Cardiac fibroblast (primary cell): ENCODE data around the gene PALLD.
A peak's percentile ranks its signal among the peaks of the same experiment; 100 is the strongest.
"Not testable (repeated sequence)": the region's sequence is repeated elsewhere in the genome, so short reads cannot be mapped to it uniquely, and the experiment has no call there.

Source experiments
- DNase-seq, 2 donors: peaks; one replicate each; pipeline versions ENCODE4 v3.0.0 to v3.0.0-alpha.2; 2010; ENCODE audit warnings: low read depth in 2 of 2
- H3K4me3 ChIP-seq, 2 donors: replicated peaks in 1 of 2; 1 replicate in 1 of 2; 2 replicates in 1 of 2; pipeline ENCODE4 v1.5.1; 2011; ENCODE audit warnings: low read depth in 2 of 2, low read length in 2 of 2, mild to moderate bottlenecking in 2 of 2, moderate library complexity in 1 of 2
- TF ChIP-seq, protein P1 (sequence below): IDR thresholded peaks from one replicate; pipeline ENCODE4 v1.5.1; 2011; ENCODE audit warnings: low read depth, mild to moderate bottlenecking, low read length, inconsistent platforms

Gene PALLD

DNA sequence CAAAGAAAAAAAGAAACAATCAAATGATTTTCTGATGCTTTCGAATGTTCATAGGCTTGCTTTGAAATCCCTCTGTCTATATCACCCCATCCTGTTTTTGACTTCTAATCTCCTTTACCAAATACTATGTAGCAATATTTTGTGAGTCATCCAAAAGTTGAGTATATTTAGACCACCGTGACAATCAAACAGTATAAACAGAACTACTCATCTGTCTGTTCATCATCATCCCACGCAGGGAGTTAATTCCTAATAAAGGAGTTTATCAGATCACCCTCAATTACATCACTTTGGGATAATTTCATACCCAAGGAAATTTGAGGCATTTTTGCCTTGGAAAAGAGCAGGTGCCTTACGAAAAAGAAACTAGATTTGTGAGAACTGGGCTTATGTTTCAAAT, 300.3 kb downstream of the PALLD start:
- DNase-seq = peak; percentile 77 to 88
- TF ChIP-seq, protein P1, sequence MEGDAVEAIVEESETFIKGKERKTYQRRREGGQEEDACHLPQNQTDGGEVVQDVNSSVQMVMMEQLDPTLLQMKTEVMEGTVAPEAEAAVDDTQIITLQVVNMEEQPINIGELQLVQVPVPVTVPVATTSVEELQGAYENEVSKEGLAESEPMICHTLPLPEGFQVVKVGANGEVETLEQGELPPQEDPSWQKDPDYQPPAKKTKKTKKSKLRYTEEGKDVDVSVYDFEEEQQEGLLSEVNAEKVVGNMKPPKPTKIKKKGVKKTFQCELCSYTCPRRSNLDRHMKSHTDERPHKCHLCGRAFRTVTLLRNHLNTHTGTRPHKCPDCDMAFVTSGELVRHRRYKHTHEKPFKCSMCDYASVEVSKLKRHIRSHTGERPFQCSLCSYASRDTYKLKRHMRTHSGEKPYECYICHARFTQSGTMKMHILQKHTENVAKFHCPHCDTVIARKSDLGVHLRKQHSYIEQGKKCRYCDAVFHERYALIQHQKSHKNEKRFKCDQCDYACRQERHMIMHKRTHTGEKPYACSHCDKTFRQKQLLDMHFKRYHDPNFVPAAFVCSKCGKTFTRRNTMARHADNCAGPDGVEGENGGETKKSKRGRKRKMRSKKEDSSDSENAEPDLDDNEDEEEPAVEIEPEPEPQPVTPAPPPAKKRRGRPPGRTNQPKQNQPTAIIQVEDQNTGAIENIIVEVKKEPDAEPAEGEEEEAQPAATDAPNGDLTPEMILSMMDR = no peak
- no peak overlapping the region for H3K4me3 ChIP-seq

DNA sequence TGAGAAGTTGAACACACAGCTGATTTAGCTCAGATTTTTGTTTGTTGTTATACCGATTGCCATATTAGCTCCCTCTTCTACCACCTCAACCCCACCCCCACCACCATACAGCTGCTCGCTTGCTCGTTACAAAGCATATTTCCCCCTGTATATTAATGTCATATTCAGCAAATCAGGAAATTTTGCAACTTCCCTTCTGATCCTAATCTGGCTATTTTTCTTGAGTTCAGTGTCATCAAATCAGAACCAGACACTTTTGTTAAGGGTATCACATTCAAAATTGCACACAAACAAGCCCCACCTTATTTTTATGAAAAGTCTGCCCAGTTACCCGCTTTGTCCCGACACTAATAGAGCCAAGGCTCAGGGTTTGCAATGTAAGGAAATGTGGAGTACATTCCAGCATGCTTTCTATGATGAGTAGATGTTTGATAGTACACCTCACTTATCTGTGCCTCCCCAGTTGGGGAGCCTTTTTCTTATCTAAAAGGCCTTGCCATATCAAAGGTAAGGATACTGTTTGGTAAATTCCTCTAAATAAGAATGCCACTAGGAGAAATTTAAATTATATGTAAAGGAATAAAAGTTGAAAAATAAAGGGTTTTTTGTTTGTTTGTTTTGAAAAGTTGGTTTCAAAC, 301.0 kb downstream of the PALLD start:
- H3K4me3 ChIP-seq = no peak overlapping the region
- DNase-seq = no peak
- TF ChIP-seq, protein P1 = no peak

DNA sequence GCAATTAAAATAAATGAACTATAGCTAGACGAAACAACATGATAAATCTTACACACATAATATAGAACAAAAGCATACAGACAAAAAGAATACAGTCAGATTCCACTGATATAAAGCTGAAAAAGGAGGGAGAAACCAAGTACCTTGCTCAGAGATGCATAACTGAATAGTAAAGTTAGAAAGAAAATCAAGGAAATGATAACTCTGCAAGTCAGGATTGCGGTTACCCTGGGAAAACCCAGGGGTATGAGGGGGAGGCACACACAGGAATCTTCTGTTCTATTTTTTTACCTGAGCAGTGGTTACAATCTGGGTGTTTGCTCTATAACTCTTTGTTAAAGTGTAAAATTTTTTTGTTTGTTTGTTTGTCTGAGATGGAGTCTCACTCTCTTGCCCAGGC, 304.1 kb downstream of the PALLD start:
- H3K4me3 ChIP-seq = no peak overlapping the region
- TF ChIP-seq, protein P1 = no peak
- DNase-seq = no peak

DNA sequence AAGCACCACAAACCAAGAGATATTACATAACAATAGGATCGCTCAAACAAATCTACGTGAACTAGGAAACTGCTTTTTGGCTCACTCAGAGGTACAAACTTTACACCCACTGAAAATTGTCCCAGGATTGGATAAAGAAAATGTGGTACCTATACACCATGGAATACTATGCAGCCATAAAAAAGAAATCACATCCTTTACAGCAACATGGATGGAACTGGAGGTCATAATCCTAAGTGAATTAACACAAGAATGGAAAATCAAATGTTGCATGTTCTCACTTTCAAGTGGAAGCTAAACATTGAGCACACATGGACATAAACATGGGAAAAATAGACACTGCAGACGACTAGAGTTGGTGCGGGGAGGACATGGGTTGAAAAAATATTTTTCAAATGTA, 305.4 kb downstream of the PALLD start:
- H3K4me3 ChIP-seq = no peak overlapping the region
- DNase-seq = no peak
- TF ChIP-seq, protein P1 = no peak

DNA sequence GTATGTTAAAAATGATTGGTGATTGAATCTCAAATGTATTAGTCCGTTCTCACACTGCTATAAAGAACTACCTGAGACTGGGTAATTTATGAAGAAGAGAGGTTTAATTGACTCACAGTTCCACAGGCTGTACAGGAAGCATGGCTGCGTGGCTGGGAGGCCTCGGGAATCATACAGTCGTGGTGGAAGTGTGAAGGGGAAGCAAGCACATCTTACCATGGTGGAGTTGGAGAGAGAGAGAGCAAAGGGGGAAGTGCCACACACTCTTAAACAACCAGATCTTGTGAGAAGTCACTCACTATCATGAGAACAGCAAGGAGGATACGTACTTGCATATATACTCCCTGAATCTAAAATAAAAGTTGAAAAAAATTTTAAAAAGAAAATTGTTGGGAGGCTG, 306.2 kb downstream of the PALLD start:
- not testable (repeated sequence) for H3K4me3 ChIP-seq, DNase-seq

DNA sequence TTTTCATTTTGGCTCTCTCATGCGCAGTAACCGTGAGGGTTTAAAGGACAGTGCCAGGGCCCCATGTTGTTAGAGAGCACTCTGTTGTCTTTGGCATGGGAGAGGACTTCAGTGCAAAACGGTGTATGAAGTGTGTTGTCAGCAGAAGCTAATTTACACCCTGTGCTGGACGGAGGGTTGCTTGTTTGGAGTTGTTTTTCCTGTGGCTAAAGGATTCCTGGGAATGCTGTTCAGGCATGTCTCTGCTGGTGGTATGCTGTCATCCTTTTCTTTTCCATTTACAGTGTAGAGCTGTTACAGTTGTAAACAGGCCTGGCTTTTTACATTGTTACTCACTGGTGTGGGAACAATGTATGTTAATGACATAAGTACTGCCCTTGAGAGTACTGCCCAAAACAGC, 306.9 kb downstream of the PALLD start:
- TF ChIP-seq, protein P1 = no peak
- no peak overlapping the region for H3K4me3 ChIP-seq
- peak; percentile 63 to 66 for DNase-seq

DNA sequence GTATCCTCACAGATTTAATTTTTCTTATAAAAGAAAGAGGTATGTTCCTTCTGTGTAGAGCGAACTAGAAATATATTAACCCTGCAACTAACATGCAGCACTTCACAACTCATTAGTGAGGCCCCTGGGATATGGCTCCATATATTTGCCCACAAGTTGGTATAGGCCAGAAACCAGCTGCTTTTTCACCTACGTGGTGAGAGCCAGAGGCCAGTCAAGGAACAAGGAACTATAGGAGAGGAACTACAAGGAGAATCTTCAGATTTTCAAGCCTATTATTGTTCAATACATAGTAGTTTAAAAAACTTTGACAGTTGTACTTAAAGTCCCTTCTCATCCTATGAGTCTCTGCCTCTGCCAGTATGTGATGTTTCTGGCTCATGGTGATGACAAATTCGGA, 307.3 kb downstream of the PALLD start:
- no peak overlapping the region for H3K4me3 ChIP-seq
- no peak for DNase-seq

More for the DNA sequence above, 307.3 kb downstream of the PALLD start:
- TF ChIP-seq, protein P1 = no peak
